Measurements from ENCODE around the gene TPSG1. TPM values are rescaled to one million over a fixed set of nuclear protein-coding genes. Genes with fewer than 3 reads are reported as not detected.

Gene TPSG1
- total RNA-seq, 1 donor from 2014 or later: 2.3 TPM

DNA sequence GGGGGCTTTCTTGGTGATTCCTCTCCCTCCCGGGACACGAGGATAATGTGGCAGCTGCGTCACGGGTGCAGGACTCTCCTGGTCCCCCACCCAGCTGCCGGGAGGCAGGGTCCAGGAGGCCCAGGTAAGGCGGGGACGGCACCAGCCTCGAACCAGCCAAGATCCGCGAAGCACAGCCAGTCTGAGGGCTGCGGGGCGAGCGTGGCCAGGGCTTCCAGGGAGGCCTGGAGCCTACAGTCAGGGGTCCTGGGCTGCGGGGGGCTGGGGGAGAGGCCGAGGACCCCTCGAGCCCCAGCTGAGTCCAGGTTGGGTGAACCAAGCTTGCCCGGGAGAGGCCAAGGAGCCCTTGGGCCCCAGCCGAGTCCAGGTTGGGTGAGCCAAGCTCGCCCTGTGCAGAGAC is 40.8 kb upstream of the TPSG1 start:
- H3K27ac ChIP-seq: no peak overlapping the region
- ATAC-seq (no peak), DNase-seq (no peak)
- intact Hi-C loops (cut with DNase I): no loop called here
- H3K4me1 ChIP-seq: no peaks in the 10 kb centered on the region
- H3K36me3 ChIP-seq: no peaks in the 10 kb centered on the region
- H3K9me3 ChIP-seq: no peaks in the 10 kb centered on the region
- peaks cover 24% of the 10 kb centered on the region for H3K27me3 ChIP-seq
- no peak overlapping the region for H3K4me3 ChIP-seq
- no peak for TF ChIP-seq CTCF (IDR thresholded peaks at IDR 0.05)

DNA sequence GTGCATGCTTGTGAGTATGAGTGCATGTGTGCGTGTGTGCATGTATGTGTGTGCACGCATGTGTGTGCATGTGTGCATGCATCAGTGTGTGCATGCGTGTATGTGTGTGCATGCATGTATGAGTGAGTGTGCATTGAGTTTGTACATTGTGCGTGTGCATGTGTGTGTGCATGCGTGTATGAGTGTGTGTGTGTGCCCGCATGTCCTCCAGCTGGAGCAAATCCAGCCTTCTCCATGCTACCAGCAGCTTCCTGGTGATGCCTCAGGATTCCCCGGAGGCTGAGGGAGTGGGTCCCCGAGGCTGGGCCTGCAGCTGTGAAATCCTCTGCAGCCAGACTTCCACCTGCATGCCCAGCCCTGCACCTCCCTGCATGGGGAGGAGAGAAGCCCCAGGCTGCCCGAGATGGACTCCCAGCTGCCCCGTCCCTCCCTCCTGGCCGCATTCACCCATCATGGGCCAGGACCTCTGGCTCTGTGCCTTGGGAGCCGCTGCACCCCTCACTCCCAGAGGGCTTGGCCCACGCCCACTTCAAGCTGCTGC is 40.1 kb upstream of the TPSG1 start:
- Histone ChIP-seq H3K4me3 (no peak overlapping the region), H3K4me1 (no peaks in the 10 kb centered on the region), H3K27me3 (peaks cover 26% of the 10 kb centered on the region), H3K9me3 (no peaks in the 10 kb centered on the region), H3K27ac (no peak overlapping the region), H3K36me3 (no peaks in the 10 kb centered on the region)
- ATAC-seq: no peak
- no peak for TF ChIP-seq CTCF (IDR thresholded peaks at IDR 0.05)
- DNase-seq: no peak
- intact Hi-C loops (cut with DNase I): no loop called here

GRCh38 chr16:1264345-1265089 is 39.4 kb upstream of the TPSG1 start:
- no peaks in the 10 kb centered on the region for H3K36me3 ChIP-seq
- H3K4me3 ChIP-seq: no peak overlapping the region
- H3K27me3 ChIP-seq: peaks cover 33% of the 10 kb centered on the region
- no peak for ATAC-seq
- no peak for DNase-seq
- H3K4me1 ChIP-seq: no peaks in the 10 kb centered on the region
- intact Hi-C loops (cut with DNase I): no loop called here
- H3K9me3 ChIP-seq: no peaks in the 10 kb centered on the region
- TF ChIP-seq CTCF (IDR thresholded peaks at IDR 0.05): no peak
- no peak overlapping the region for H3K27ac ChIP-seq

DNA sequence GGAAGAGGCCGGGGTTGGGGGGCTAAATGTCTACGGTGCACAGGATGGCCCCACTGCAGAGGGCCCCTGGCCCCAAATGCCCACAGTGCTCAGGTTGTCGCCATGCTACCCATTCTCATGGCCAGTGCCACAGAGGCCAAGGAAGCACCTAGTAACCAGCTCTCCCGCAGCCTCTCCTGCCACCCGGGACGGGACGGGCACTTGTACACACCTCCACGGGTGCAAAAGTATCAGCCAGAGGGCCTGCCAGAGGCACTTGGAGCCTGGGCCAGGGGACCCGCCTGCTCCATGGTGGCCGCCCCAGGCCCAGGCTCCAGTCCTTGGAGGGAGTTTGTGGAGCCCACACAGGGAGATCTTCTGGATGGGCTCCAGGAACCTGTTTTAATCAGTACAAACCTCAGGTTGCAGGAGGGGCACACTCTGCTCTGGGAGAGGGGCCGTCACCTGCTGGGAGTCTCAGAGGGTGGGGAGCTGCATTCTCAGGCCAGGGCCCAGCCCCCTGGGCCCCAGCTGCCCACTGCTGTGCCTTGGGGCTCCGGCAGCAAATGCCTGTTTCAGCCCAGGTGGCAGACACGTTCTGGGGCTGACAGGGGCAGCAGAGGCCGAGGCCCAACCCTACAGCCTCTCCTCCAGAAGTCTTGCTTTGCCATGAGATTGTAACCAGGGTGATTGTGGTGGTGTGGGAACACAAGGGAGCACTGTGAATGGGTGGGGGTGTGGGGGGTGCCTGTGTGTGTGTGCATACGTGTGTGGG is 38.7 kb upstream of the TPSG1 start:
- Histone ChIP-seq H3K4me1 (no peaks in the 10 kb centered on the region), H3K27ac (no peak overlapping the region), H3K36me3 (no peaks in the 10 kb centered on the region), H3K9me3 (no peaks in the 10 kb centered on the region), H3K4me3 (no peak overlapping the region), H3K27me3 (peaks cover 40% of the 10 kb centered on the region)
- DNase-seq (no peak), ATAC-seq (no peak)
- intact Hi-C loops (cut with DNase I): no loop called here
- no peak for TF ChIP-seq CTCF (IDR thresholded peaks at IDR 0.05)

- H3K36me3 ChIP-seq: no peaks in the 10 kb centered on the region
- no peaks in the 10 kb centered on the region for H3K4me1 ChIP-seq
- DNase-seq (no peak), ATAC-seq (no peak)
- intact Hi-C loops (cut with DNase I): no loop called here
- no peak overlapping the region for H3K27ac ChIP-seq
- no peak overlapping the region for H3K4me3 ChIP-seq
- no peak for TF ChIP-seq CTCF (IDR thresholded peaks at IDR 0.05)
- H3K9me3 ChIP-seq: no peaks in the 10 kb centered on the region
- H3K27me3 ChIP-seq: peaks cover 46% of the 10 kb centered on the region
Measured at GRCh38 chr16:1262846-1263221, 37.8 kb upstream of the TPSG1 start.

Measured in upper lobe of right lung (tissue), 1 donor.